ENCODE measurements around the gene ACD.
A peak's percentile ranks its signal among the peaks of the same experiment; 100 is the strongest.

Gene ACD

DNA sequence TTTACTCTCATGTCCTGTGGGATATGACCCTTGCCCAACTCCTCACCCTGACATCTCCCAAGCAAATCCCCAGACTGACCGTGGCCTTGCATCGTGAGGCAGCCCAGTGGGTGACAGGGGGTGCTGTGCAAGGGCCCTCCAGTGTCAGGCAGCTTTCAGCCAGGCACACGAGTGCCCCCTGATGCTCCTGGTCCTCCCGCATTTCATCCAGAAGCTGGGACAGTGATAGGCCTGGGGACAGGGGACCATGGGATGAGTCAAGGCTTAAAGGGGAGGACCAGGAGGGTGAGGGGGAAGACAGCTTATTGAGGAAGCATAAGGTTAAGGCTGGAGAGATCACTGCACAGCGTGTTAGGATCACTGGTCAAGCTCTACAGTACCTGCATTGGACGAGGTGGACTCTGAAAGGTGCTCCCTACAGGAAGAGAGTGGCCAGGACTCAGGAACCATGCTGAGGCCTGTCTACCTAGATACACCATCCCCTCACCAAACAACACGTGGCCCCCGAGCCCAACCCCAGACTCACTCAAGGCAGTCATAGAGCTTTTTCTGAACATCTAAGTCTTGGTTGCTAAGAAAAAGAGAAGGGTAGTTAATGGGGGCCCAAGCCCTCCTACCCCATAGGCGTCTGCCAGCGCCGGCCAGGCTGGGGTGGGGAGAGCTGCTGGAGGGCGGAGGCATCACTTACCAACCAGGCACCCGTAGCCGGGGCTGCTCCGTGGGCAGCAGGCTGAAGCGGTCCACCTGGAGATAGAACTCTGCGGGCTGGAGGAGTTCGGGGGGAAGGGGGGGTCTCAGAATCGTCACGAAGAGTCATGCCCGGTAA is 998 bp downstream of the ACD start:
- Histone ChIP-seq H3K27ac (ENCODE audit: low read length) (no peak overlapping the region), H4K20me1 (ENCODE audit: insufficient read depth, low read length) (no peaks in the 10 kb centered on the region), H3K9ac (ENCODE audit: low read length) (peak overlapping the region; percentile 99)

DNA sequence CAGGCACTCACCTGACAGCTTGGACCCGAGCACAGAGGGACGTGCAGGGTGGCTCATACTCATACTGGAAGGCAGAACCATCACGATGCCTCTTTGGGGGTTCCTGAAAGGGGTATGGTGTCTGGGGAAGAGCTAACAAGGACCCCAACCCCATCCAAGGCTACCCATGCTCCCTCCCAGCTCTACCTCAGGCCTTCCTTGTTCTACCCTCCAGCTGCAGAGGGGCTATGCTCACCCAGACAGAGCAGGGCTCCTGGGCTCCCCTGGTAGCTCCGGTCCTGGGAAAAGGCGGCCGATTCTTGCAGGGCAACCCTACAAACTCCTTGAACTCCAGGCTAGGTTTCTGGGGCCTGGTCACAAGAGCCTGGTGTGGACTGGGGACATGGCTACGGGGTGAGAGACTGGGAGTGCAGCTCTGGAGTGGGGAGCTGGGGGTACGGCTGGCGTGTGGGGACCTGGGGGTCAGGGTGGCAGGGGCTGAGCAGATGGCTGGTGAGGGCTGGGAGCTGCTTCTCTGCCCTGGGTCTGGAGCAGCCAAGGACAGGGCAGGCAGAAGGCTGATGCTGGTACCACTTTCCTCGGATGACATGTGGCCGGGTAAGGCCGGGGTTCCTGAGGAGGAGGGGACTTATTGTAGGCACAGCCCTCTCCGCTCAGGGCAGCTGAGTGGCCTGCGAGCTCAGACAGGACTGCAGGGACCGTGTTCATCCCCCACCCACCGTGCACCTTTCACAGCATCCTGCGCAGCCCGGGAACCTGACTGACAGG is 2.1 kb downstream of the ACD start:
- H3K4me2 ChIP-seq (ENCODE audit: low read length), result no peak overlapping the region
- H3K27ac ChIP-seq (ENCODE audit: low read length), result no peak overlapping the region
- no peaks in the 10 kb centered on the region for H4K20me1 ChIP-seq (ENCODE audit: insufficient read depth, low read length)
- H3K4me1 ChIP-seq (ENCODE audit: low read length), result peaks cover 13% of the 10 kb centered on the region
- TF ChIP-seq, protein P1, sequence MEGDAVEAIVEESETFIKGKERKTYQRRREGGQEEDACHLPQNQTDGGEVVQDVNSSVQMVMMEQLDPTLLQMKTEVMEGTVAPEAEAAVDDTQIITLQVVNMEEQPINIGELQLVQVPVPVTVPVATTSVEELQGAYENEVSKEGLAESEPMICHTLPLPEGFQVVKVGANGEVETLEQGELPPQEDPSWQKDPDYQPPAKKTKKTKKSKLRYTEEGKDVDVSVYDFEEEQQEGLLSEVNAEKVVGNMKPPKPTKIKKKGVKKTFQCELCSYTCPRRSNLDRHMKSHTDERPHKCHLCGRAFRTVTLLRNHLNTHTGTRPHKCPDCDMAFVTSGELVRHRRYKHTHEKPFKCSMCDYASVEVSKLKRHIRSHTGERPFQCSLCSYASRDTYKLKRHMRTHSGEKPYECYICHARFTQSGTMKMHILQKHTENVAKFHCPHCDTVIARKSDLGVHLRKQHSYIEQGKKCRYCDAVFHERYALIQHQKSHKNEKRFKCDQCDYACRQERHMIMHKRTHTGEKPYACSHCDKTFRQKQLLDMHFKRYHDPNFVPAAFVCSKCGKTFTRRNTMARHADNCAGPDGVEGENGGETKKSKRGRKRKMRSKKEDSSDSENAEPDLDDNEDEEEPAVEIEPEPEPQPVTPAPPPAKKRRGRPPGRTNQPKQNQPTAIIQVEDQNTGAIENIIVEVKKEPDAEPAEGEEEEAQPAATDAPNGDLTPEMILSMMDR (IDR thresholded peaks at IDR 0.05; ENCODE audit: low read depth, low read length), result no peak
- no peak for TF ChIP-seq EZH2phosphoT487 (IDR thresholded peaks at IDR 0.05; ENCODE audit: low read depth)
- H2AFZ ChIP-seq (ENCODE audit: low read depth, low read length), result no peak overlapping the region
- H3K9me3 ChIP-seq (ENCODE audit: insufficient read depth, low read length), result no peaks in the 10 kb centered on the region
- H3K4me3 ChIP-seq (ENCODE audit: low read length), result no peak overlapping the region
- H3K36me3 ChIP-seq (replicated peaks; ENCODE audit: low read depth, low read length), result peaks cover 24% of the 10 kb centered on the region
- H3K79me2 ChIP-seq (ENCODE audit: low read length), result peaks cover 19% of the 10 kb centered on the region
- no peak overlapping the region for H3K9ac ChIP-seq (ENCODE audit: low read length)
- H3K27me3 ChIP-seq (ENCODE audit: low read depth, low read length), result no peaks in the 10 kb centered on the region

More for the DNA sequence above, 998 bp downstream of the ACD start:
- peaks cover 19% of the 10 kb centered on the region for H3K79me2 ChIP-seq (ENCODE audit: low read length)
- TF ChIP-seq, protein P1 (IDR thresholded peaks at IDR 0.05; ENCODE audit: low read depth, low read length), result no peak
- TF ChIP-seq EZH2phosphoT487 (IDR thresholded peaks at IDR 0.05; ENCODE audit: low read depth), result no peak
- H3K27me3 ChIP-seq (ENCODE audit: low read depth, low read length), result no peaks in the 10 kb centered on the region
- peak overlapping the region; percentile 99 for H3K4me3 ChIP-seq (ENCODE audit: low read length)
- no peaks in the 10 kb centered on the region for H3K9me3 ChIP-seq (ENCODE audit: insufficient read depth, low read length)
- no peak overlapping the region for H2AFZ ChIP-seq (ENCODE audit: low read depth, low read length)
- peak overlapping the region; percentile 93 for H3K4me2 ChIP-seq (ENCODE audit: low read length)
- H3K36me3 ChIP-seq (replicated peaks; ENCODE audit: low read depth, low read length), result peaks cover 21% of the 10 kb centered on the region
- H3K4me1 ChIP-seq (ENCODE audit: low read length), result peaks cover 13% of the 10 kb centered on the region

DNA sequence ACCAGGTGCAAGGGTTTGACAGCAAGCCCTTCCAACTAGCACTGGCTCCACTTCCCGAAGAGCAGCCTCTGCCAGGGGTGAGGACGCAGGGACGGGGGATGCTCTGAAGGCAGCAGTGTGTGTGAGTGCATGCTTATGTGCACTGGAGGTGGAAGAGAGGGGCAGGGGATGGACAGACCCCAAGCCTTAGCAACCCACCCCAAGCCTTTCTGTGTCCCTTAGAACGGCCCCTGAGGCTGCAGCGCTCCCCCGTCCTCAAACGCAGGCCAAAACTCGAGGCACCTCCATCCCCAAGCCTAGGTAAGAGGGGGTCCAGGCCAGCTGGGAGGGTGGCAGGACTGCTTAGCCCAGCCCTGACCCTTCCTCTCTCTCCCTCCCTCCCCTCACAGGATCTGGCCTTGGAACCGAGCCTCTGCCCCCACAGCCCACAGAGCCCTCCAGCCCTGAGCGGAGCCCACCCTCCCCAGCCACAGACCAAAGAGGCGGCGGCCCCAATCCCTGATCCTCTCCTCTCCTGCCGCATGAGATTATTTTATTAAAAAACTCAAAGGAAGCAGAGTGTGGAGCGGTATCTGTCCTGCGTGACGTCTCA is 2.9 kb downstream of the ACD start:
- H3K36me3 ChIP-seq (replicated peaks; ENCODE audit: low read depth, low read length), result peaks cover 24% of the 10 kb centered on the region

More for the DNA sequence above, 2.9 kb downstream of the ACD start:
- Histone ChIP-seq H4K20me1 (ENCODE audit: insufficient read depth, low read length) (no peaks in the 10 kb centered on the region), H3K27ac (ENCODE audit: low read length) (no peak overlapping the region), H3K4me1 (ENCODE audit: low read length) (peaks cover 13% of the 10 kb centered on the region), H2AFZ (ENCODE audit: low read depth, low read length) (no peak overlapping the region), H3K27me3 (ENCODE audit: low read depth, low read length) (no peaks in the 10 kb centered on the region), H3K79me2 (ENCODE audit: low read length) (peaks cover 19% of the 10 kb centered on the region), H3K9me3 (ENCODE audit: insufficient read depth, low read length) (no peaks in the 10 kb centered on the region), H3K4me2 (ENCODE audit: low read length) (no peak overlapping the region), H3K4me3 (ENCODE audit: low read length) (no peak overlapping the region), H3K9ac (ENCODE audit: low read length) (no peak overlapping the region)
- TF ChIP-seq EZH2phosphoT487 (IDR thresholded peaks at IDR 0.05; ENCODE audit: low read depth), result no peak
- TF ChIP-seq, protein P1 (IDR thresholded peaks at IDR 0.05; ENCODE audit: low read depth, low read length), result no peak
